CD4-positive, alpha-beta T cell (primary cell): ENCODE results near the gene LRRN3. TPM values are rescaled to one million over a fixed set of nuclear protein-coding genes. Genes with fewer than 3 reads are reported as not detected.

Experiments
- ATAC-seq: fragments of 200-7000 bp; cut with Tn5 transposase; one replicate; pipeline ENCODE4 v1.10.0; 2022; ENCODE audit warnings: mild to moderate bottlenecking; ENCODE audit not compliant: poor library complexity
- CTCF ChIA-PET: fragments of 350-600 bp; sonication (Branson Sonifier 250); formaldehyde crosslinking; loops from one replicate; lab custom pipeline; 2021; ENCODE audit warnings: antibody characterized with exemption, inconsistent platforms; lab: Charles Lee
- POLR2A ChIA-PET: fragments of 350-600 bp; sonication (Branson Sonifier 250); formaldehyde crosslinking; loops from one replicate; lab custom pipeline; 2021; ENCODE audit warnings: antibody characterized with exemption, inconsistent platforms; lab: Charles Lee
- DNase-seq, 14 experiments: peaks; one replicate each; pipeline ENCODE4 v3.0.0-alpha.2; 2013 to 2020; ENCODE audit warnings: mixed read lengths in 2 of 14
- H3K27ac ChIP-seq, 2 donors: one replicate each; pipeline versions ENCODE4 v1.5.1 to v1.7.0; 2013; ENCODE audit warnings: low read length in 2 of 2, low read depth in 1 of 2, mild to moderate bottlenecking in 1 of 2
- H3K27me3 ChIP-seq, 2 experiments: 1 replicate in 1 of 2; 2 replicates in 1 of 2; pipeline versions ENCODE4 v1.6.1 to v1.7.0; 2013; ENCODE audit warnings: low read length in 2 of 2, control low read depth in 1 of 2, mild to moderate bottlenecking in 1 of 2, moderate library complexity in 1 of 2; ENCODE audit not compliant: insufficient read depth in 2 of 2, control insufficient read depth in 1 of 2
- H3K36me3 ChIP-seq: one replicate; pipeline ENCODE4 v1.6.1; 2013; ENCODE audit warnings: low read length, control low read depth; ENCODE audit not compliant: insufficient read depth
- H3K4me1 ChIP-seq: one replicate; pipeline ENCODE4 v1.6.1; 2013; ENCODE audit warnings: low read length, control low read depth; ENCODE audit not compliant: insufficient read depth
- H3K4me3 ChIP-seq: one replicate; pipeline ENCODE4 v1.5.1; 2013; ENCODE audit warnings: mild to moderate bottlenecking, low read length, moderate library complexity
- H3K9me3 ChIP-seq, 2 experiments: 1 replicate in 1 of 2; 2 replicates in 1 of 2; pipeline versions ENCODE4 v1.6.1 to v1.7.0; 2013; ENCODE audit warnings: low read length in 2 of 2, mild to moderate bottlenecking in 2 of 2, control low read depth in 1 of 2, moderate library complexity in 1 of 2; ENCODE audit not compliant: control insufficient read depth in 1 of 2, insufficient read depth in 1 of 2
- H3K27ac Mint-ChIP-seq: one replicate; pipeline ENCODE4 v1.8.0; 2020; ENCODE audit warnings: mixed read lengths
- H3K27me3 Mint-ChIP-seq: one replicate; pipeline ENCODE4 v1.8.0; 2021; ENCODE audit warnings: mixed read lengths
- H3K36me3 Mint-ChIP-seq: one replicate; pipeline ENCODE4 v1.8.0; 2021; ENCODE audit warnings: low read depth, mixed read lengths
- H3K4me1 Mint-ChIP-seq: one replicate; pipeline ENCODE4 v1.8.0; 2021; ENCODE audit warnings: low read depth, mixed read lengths
- H3K4me3 Mint-ChIP-seq: one replicate; pipeline ENCODE4 v1.8.0; 2020; ENCODE audit warnings: mild to moderate bottlenecking, mixed read lengths
- H3K9me3 Mint-ChIP-seq: one replicate; pipeline ENCODE4 v1.8.0; 2020; ENCODE audit warnings: mixed read lengths
- intact Hi-C, 2 experiments: fragments of 100-400 bp; cut with DNase I in 1 of 2; cut with micrococcal nuclease in 1 of 2; formaldehyde crosslinking; loops; one replicate each; pipeline versions ENCODE4 v1.15.1 to v1.9.0; 2023 to 2025; cut with DNase I, micrococcal nuclease
- total RNA-seq, 174 experiments: library from RNA in 2 of 174; stranded (reverse) in 2 of 174; gene quantifications; one replicate each; pipeline ENCODE4 v1.2.3 and lab custom pipeline; 2021 to 2026
- TF ChIP-seq, protein P1 (sequence below): fragments of 200-600 bp; IDR thresholded peaks from one replicate; pipeline ENCODE4 v1.8.0; 2022; ENCODE audit warnings: antibody characterized with exemption, mild to moderate bottlenecking

The LRRN3 gene
- total RNA-seq, 2 experiments from 2014 or later: 3.8 to 6.0 TPM

DNA sequence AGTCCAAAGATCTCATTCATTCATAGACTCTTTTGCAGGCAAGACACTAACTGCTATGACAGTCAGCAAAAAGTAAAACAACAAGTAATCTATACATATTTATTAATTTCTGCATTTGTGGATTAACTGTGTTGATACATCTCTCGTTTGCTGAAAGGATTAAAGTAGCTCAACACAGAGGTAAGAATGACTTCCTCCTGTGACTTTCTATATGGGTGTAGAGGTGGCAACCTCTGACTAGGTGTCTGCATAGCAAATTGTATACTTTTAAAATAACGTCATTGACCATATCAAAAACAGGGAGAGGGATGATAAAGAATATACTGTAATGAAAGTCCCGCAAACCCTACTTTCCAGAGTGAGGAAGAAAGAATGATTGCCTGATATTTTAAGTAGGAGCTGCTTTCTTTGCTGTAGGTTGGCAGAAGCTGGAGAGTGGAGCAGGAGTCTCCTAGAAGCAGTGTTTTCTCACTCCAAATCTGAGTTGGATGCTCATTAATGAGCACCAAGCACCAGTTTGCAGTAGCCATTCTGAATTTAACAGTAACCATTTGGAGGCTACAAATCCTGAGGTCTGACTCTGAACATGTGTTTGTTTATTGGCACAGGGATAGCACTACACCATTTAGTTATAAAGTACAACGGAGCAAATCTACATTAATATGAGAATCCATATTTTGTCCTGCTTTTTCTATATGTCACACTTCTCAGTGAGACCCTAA is 9.2 kb upstream of the LRRN3 start:
- Mint-ChIP-seq H3K4me1 (peaks cover 75% of the 10 kb centered on the region), H3K27me3 (no peaks in the 10 kb centered on the region), H3K36me3 (no peaks in the 10 kb centered on the region), H3K4me3 (peak overlapping the region; percentile 62), H3K9me3 (peaks cover 3% of the 10 kb centered on the region), H3K27ac (peak overlapping the region; percentile 73)
- no peaks in the 10 kb centered on the region for H3K9me3 ChIP-seq
- peaks cover 20% of the 10 kb centered on the region for H3K4me1 ChIP-seq
- no peak overlapping the region for H3K4me3 ChIP-seq
- H3K27me3 ChIP-seq: no peaks in the 10 kb centered on the region
- intact Hi-C loops: loop anchor here in 1 of 2 experiments (5.0 kb wide), 1 partner anchor 69 kb away; no protein-coding TSS in a partner anchor
- ATAC-seq: no peak
- H3K36me3 ChIP-seq: no peaks in the 10 kb centered on the region
- no peak for DNase-seq
- peak overlapping the region; percentile 14 to 38 for H3K27ac ChIP-seq
- TF ChIP-seq, protein P1, sequence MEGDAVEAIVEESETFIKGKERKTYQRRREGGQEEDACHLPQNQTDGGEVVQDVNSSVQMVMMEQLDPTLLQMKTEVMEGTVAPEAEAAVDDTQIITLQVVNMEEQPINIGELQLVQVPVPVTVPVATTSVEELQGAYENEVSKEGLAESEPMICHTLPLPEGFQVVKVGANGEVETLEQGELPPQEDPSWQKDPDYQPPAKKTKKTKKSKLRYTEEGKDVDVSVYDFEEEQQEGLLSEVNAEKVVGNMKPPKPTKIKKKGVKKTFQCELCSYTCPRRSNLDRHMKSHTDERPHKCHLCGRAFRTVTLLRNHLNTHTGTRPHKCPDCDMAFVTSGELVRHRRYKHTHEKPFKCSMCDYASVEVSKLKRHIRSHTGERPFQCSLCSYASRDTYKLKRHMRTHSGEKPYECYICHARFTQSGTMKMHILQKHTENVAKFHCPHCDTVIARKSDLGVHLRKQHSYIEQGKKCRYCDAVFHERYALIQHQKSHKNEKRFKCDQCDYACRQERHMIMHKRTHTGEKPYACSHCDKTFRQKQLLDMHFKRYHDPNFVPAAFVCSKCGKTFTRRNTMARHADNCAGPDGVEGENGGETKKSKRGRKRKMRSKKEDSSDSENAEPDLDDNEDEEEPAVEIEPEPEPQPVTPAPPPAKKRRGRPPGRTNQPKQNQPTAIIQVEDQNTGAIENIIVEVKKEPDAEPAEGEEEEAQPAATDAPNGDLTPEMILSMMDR: no peak
- ChIA-PET POLR2A (interaction anchor here (0.8 to 3.6 kb wide), 6 partner anchors 9 to 70 kb away, joined by 3 to 64 read pairs (median 6); no protein-coding TSS in a partner anchor), CTCF (interaction anchor here (2.7 kb wide), 1 partner anchor 17 kb away, joined by 13 read pairs; no protein-coding TSS in a partner anchor)

DNA sequence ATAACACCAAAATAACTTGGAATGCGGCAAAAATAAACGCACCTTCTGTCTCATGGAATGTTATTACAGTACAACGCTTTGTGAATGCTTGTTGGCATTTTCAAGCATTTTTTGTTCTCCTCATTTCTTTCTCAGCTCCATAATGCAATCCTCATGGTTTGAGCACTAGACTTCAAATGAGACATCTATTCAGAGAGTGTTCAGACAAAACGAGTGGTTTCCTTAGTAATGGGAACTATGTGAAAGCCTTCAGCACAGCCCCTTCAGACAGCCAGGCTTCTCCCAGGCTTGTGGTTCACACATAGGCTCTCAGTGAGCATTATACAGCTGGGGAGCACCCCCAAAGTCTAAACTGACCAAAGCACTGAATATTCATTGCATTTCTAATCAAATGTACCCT is 8.6 kb upstream of the LRRN3 start:
- Mint-ChIP-seq H3K27ac (peak overlapping the region; percentile 73), H3K36me3 (no peaks in the 10 kb centered on the region), H3K27me3 (no peaks in the 10 kb centered on the region), H3K4me1 (peaks cover 72% of the 10 kb centered on the region), H3K9me3 (peaks cover 3% of the 10 kb centered on the region), H3K4me3 (peak overlapping the region; percentile 63)
- Histone ChIP-seq H3K9me3 (no peaks in the 10 kb centered on the region), H3K4me1 (peaks cover 20% of the 10 kb centered on the region), H3K27me3 (no peaks in the 10 kb centered on the region), H3K36me3 (no peaks in the 10 kb centered on the region), H3K4me3 (no peak overlapping the region), H3K27ac (peak overlapping the region; percentile 38 to 42)
- ATAC-seq: no peak
- ChIA-PET POLR2A (interaction anchor here (1.4 to 3.6 kb wide), 12 partner anchors 10 to 105 kb away, joined by 3 to 64 read pairs (median 8); no protein-coding TSS in a partner anchor), CTCF (interaction anchor here (2.7 kb wide), 1 partner anchor 16 kb away, joined by 13 read pairs; no protein-coding TSS in a partner anchor)
- intact Hi-C loops: loop anchor here in 1 of 2 experiments (5.0 kb wide), 1 partner anchor 70 kb away; no protein-coding TSS in a partner anchor
- TF ChIP-seq, protein P1: no peak
- DNase-seq: no peak

DNA sequence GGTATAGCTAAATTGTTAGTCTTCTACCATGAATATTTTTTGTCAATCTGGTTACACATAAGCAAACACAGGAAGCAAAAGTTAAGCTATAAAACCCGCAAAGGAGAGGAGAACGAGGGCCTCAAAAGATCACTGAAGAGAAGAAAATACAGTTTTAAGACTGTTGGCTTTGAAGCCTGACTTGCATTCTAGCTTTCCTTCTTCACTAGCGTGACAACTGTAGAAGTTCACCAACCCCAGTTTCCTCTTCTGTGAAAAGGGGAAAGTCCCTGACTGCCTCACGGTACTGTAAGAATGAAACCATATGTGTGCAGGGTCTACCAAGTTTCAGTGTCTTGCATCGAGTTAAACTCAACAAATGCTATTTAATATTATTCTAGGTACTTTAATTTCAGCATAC is 7.5 kb upstream of the LRRN3 start:
- Histone ChIP-seq H3K9me3 (no peaks in the 10 kb centered on the region), H3K36me3 (no peaks in the 10 kb centered on the region), H3K4me3 (peak overlapping the region; percentile 2), H3K27me3 (no peaks in the 10 kb centered on the region), H3K27ac (peak overlapping the region; percentile 38 to 42), H3K4me1 (peaks cover 20% of the 10 kb centered on the region)
- Mint-ChIP-seq H3K27ac (peak overlapping the region; percentile 73), H3K9me3 (peaks cover 3% of the 10 kb centered on the region), H3K27me3 (no peaks in the 10 kb centered on the region), H3K36me3 (no peaks in the 10 kb centered on the region), H3K4me3 (peak overlapping the region; percentile 47), H3K4me1 (peaks cover 77% of the 10 kb centered on the region)
- intact Hi-C loops: loop anchor here in 1 of 2 experiments (1.0 to 5.0 kb wide), 2 partner anchors 58 to 71 kb away; no protein-coding TSS in a partner anchor
- peak in 10 of 14 experiments; percentile 16 to 91 (median 40) for DNase-seq
- CTCF ChIA-PET: interaction anchor here (1.4 to 2.7 kb wide), 2 partner anchors 9 to 15 kb away, joined by 5 to 13 read pairs; no protein-coding TSS in a partner anchor
- TF ChIP-seq, protein P1: no peak
- POLR2A ChIA-PET: interaction anchor here (0.5 to 3.6 kb wide), 40 partner anchors 9 to 1857 kb away, joined by 3 to 64 read pairs (median 4); partner anchors contain the start of gene IMMP2L
- ATAC-seq: peak; percentile 95
